SK-N-SH treated with all-trans-retinoic acid at 6 μM for 48 hours (cell line): ENCODE data around the gene MYL9.

Experiments
- ARNTL ChIP-seq: fragments of 450-650 bp; formaldehyde crosslinking; IDR thresholded peaks from 2 replicates; pipeline ENCODE4 v1.5.0; 2020; ENCODE audit warnings: low read depth, mild to moderate bottlenecking, moderate library complexity, borderline replicate concordance
- BACH2 ChIP-seq: fragments of 250-450 bp; sonication (Bioruptor Pico); IDR thresholded peaks from 2 replicates; pipeline ENCODE4 v1.9.0; 2021; ENCODE audit warnings: mild to moderate bottlenecking, borderline replicate concordance
- CREB5 ChIP-seq: fragments of 250-450 bp; sonication (Bioruptor Pico); IDR thresholded peaks from 2 replicates; pipeline ENCODE4 v1.5.1; 2020; ENCODE audit warnings: low read depth, mild to moderate bottlenecking, moderate library complexity
- ESRRG ChIP-seq: fragments of 250-450 bp; sonication (Bioruptor Pico); IDR thresholded peaks from 2 replicates; pipeline ENCODE4 v1.6.1; 2021; ENCODE audit warnings: mild to moderate bottlenecking
- OSR1 ChIP-seq: fragments of 250-450 bp; sonication (Bioruptor Pico); IDR thresholded peaks from 2 replicates; pipeline ENCODE4 v1.8.0; 2022; ENCODE audit warnings: moderate library complexity, mild to moderate bottlenecking, inconsistent platforms
- PATZ1 ChIP-seq: fragments of 250-450 bp; sonication (Bioruptor Pico); IDR thresholded peaks from 2 replicates; pipeline ENCODE4 v1.8.0; 2020; ENCODE audit warnings: mild to moderate bottlenecking, moderate library complexity, borderline replicate concordance
- PPARA ChIP-seq: fragments of 250-450 bp; sonication (Bioruptor Pico); IDR thresholded peaks from 2 replicates; pipeline ENCODE4 v1.5.0; 2020; ENCODE audit warnings: mild to moderate bottlenecking, borderline replicate concordance
- SNAI2 ChIP-seq: fragments of 250-450 bp; sonication (Bioruptor Pico); IDR thresholded peaks from 2 replicates; pipeline ENCODE4 v1.5.0; 2020; ENCODE audit warnings: mild to moderate bottlenecking, moderate library complexity
- TOX ChIP-seq: fragments of 250-450 bp; sonication (Bioruptor Pico); IDR thresholded peaks from 2 replicates; pipeline ENCODE4 v1.8.0; 2021; ENCODE audit warnings: mild to moderate bottlenecking, moderate library complexity, borderline replicate concordance
- ZC3H10 ChIP-seq: fragments of 250-450 bp; sonication (Bioruptor Pico); IDR thresholded peaks from 2 replicates; pipeline ENCODE4 v1.5.1; 2021; ENCODE audit warnings: mild to moderate bottlenecking, moderate library complexity
- ZFP3 ChIP-seq: fragments of 250-450 bp; sonication (Bioruptor Pico); IDR thresholded peaks from 2 replicates; pipeline ENCODE4 v1.5.0; 2020; ENCODE audit warnings: mild to moderate bottlenecking, moderate library complexity
- ZNF70 ChIP-seq: fragments of 450-650 bp; formaldehyde crosslinking; IDR thresholded peaks from 2 replicates; pipeline ENCODE4 v1.5.0; 2020; ENCODE audit warnings: mild to moderate bottlenecking, moderate library complexity
- ZNF8 ChIP-seq: fragments of 450-650 bp; formaldehyde crosslinking; IDR thresholded peaks from 2 replicates; pipeline ENCODE4 v1.5.0; 2020; ENCODE audit warnings: mild to moderate bottlenecking, moderate library complexity
- TF ChIP-seq, protein P1 (sequence below): fragments of 250-450 bp; sonication (Bioruptor Pico); IDR thresholded peaks from 2 replicates; pipeline ENCODE4 v1.5.1; 2021; ENCODE audit warnings: mild to moderate bottlenecking, moderate library complexity

DNA sequence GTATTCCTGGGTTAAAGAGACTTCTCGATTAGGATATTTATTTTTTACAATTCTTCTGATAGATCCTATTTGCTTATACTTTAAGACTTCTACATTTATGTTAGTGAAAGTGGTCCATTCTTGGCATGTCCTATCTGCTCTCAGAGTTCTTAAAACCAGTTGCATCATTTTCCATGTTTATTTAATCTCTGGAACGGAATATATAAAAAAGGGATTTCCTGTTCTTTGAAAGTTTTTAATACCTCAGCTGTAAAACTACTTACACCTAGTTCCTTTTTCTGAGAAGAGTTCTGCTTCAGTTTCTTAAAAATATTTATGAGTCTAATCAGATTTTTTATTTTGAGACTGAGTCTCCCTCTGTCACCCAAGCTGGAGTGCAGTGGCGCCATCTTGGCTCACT is 18.0 kb upstream of the MYL9 start:
- no peak for TF ChIP-seq PATZ1
- no peak for TF ChIP-seq ZNF70 (CRISPR knock-in tag)
- no peak for TF ChIP-seq TOX (CRISPR knock-in tag)
- TF ChIP-seq SNAI2 (CRISPR knock-in tag): no peak
- no peak for TF ChIP-seq PPARA (CRISPR knock-in tag)
- no peak for TF ChIP-seq ARNTL
- no peak for TF ChIP-seq BACH2
- TF ChIP-seq ESRRG: no peak
- TF ChIP-seq ZC3H10: no peak
- no peak for TF ChIP-seq CREB5 (CRISPR knock-in tag)
- TF ChIP-seq, protein P1, sequence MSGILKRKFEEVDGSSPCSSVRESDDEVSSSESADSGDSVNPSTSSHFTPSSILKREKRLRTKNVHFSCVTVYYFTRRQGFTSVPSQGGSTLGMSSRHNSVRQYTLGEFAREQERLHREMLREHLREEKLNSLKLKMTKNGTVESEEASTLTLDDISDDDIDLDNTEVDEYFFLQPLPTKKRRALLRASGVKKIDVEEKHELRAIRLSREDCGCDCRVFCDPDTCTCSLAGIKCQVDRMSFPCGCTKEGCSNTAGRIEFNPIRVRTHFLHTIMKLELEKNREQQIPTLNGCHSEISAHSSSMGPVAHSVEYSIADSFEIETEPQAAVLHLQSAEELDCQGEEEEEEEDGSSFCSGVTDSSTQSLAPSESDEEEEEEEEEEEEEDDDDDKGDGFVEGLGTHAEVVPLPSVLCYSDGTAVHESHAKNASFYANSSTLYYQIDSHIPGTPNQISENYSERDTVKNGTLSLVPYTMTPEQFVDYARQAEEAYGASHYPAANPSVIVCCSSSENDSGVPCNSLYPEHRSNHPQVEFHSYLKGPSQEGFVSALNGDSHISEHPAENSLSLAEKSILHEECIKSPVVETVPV (CRISPR knock-in tag): no peak
- TF ChIP-seq OSR1 (CRISPR knock-in tag): no peak
- TF ChIP-seq ZNF8: no peak
- TF ChIP-seq ZFP3 (CRISPR knock-in tag): no peak
